NCI-H1694 (cell line): ENCODE data around the gene EBF3.

Source experiments
- DNase-seq: peaks from one replicate; lab custom pipeline; 2025; lab: John Stamatoyannopoulos, UW

Gene EBF3

GRCh38 chr10:129851941-129852640, 112.0 kb downstream of the EBF3 start:
- DNase-seq: no peak

- no peak for DNase-seq
These were observed 113.3 kb downstream of the EBF3 start for GRCh38 chr10:129850790-129851189.

GRCh38 chr10:129850316-129850715, 113.8 kb downstream of the EBF3 start:
- no peak for DNase-seq

- DNase-seq: no peak
These were observed 114.2 kb downstream of the EBF3 start for GRCh38 chr10:129849853-129850252.

GRCh38 chr10:129849452-129849750, 114.7 kb downstream of the EBF3 start:
- DNase-seq: no peak

- no peak for DNase-seq
These were observed 115.2 kb downstream of the EBF3 start for GRCh38 chr10:129848696-129849451.

GRCh38 chr10:129847741-129848483, 116.2 kb downstream of the EBF3 start:
- no peak for DNase-seq

GRCh38 chr10:129846991-129847391, 117.1 kb downstream of the EBF3 start:
- no peak for DNase-seq

- DNase-seq: no peak
These were observed 118.8 kb downstream of the EBF3 start for GRCh38 chr10:129845111-129845753.

- DNase-seq: no peak
These were observed 119.8 kb downstream of the EBF3 start for GRCh38 chr10:129844216-129844766.

GRCh38 chr10:129843702-129844101, 120.4 kb downstream of the EBF3 start:
- DNase-seq: no peak

- no peak for DNase-seq
These were observed 120.9 kb downstream of the EBF3 start for GRCh38 chr10:129843131-129843541.

- no peak for DNase-seq
These were observed 122.0 kb downstream of the EBF3 start for GRCh38 chr10:129842031-129842430.

- DNase-seq: no peak
These were observed 122.5 kb downstream of the EBF3 start for GRCh38 chr10:129841590-129841989.

- no peak for DNase-seq
These were observed 123.0 kb downstream of the EBF3 start for GRCh38 chr10:129841071-129841470.

GRCh38 chr10:129840196-129840590, 123.9 kb downstream of the EBF3 start:
- DNase-seq: no peak

GRCh38 chr10:129839285-129840195, 124.5 kb downstream of the EBF3 start:
- DNase-seq: no peak

GRCh38 chr10:129838794-129839193, 125.3 kb downstream of the EBF3 start:
- DNase-seq: no peak

- no peak for DNase-seq
These were observed 126.0 kb downstream of the EBF3 start for GRCh38 chr10:129837909-129838582.

GRCh38 chr10:129836253-129836652, 127.8 kb downstream of the EBF3 start:
- no peak for DNase-seq
